HG02981 (cell line): ENCODE data around the gene TCP11L2.

Experiments used
- ATAC-seq: cut with Tn5 transposase; IDR thresholded peaks from one replicate; pipeline ENCODE4 v1.9.1; 2021; ENCODE audit warnings: mild to moderate bottlenecking, moderate library complexity; ENCODE audit not compliant: unreplicated experiment

The TCP11L2 gene

DNA sequence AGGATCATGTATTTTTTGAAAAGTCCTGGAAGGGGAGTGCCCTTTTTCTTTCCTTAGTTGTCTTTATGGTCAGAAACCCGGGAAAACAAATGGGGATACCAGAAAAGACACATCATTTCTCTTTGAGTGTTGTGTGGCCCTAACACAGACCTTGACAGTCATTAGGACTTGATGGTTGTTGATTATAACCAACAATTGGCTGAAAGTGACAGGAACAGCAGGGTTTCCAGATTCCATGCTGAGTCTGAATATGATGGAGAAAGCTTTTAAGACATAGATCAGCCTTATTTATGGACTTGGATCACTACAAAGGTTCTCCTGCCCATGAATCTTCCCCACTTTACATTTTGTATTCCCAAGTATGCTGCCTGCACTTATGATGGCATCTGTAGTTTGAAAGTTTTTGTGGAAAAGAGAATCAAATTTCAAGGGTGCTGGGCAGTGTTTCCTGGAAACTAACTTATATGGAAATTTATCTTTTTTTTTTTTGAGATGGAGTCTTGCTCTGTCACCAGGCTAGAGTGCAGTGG, 85.4 kb downstream of the TCP11L2 start:
- ATAC-seq, result no peak

DNA sequence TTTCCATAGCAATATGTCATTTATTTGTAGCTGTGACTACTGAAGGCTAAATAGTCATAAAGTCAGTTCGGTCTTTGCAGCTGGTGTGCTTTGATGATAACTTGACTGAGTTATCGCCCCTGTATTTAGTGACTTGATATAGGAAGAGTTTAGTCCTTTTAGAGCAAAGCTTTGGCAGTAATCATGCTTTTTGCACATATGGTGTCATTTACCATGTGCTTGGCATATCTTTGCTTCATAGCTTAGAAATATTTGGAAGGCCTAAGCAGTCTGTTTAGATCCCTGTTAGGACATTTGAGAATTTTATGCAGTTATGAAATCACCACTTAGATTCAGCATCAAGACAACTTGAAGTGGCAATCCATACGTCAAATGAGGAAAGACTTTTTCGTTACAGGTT, 86.6 kb downstream of the TCP11L2 start:
- ATAC-seq, result no peak

DNA sequence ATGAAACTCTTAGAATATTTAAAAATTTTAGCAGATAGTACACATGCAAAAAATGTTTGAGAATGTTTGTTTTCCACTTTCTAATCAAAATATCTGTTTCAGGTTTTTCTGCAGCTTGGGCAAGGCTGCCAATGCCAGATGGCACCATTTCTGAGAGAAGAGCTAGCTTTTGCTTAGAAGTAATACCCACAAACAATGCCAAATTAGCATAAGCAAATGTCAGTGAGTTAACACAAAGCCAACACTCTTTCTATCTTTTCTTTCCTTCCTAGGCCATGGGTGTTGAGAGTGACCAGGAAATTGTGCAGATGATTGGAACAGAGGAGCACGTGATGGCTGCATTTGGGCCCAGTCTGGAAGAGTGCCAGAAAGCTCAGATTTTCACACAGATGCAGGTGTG, 90.2 kb downstream of the TCP11L2 start:
- ATAC-seq, result no peak
